T-cell (primary cell): ENCODE measurements around the gene TPM3. TPM values are rescaled to one million over a fixed set of nuclear protein-coding genes. Genes with fewer than 3 reads are reported as not detected.
"Not testable (repeated sequence)": the region's sequence is repeated elsewhere in the genome, so short reads cannot be mapped to it uniquely, and the experiment has no call there.

Experiments used
- ATAC-seq, 4 experiments: fragments of 200-7000 bp in 3 of 4; fragments of 150-1000 bp in 1 of 4; cut with Tn5 transposase; replicated peaks in 1 of 4; 1 replicate in 3 of 4; 2 replicates in 1 of 4; pipeline ENCODE4 v1.10.0; 2021; ENCODE audit warnings: moderate library complexity in 3 of 4, mild to moderate bottlenecking in 2 of 4, moderate number of reproducible peaks in 1 of 4
- CTCF ChIA-PET, 2 donors: fragments of 300-600 bp; sonication (Branson Sonifier 250); formaldehyde crosslinking; loops; one replicate each; lab custom pipeline; 2022; ENCODE audit warnings: antibody characterized with exemption in 2 of 2; lab: Charles Lee
- POLR2A ChIA-PET, 2 donors: fragments of 300-600 bp; sonication (Branson Sonifier 250); formaldehyde crosslinking; loops; one replicate each; lab custom pipeline; 2022; ENCODE audit warnings: antibody characterized with exemption in 2 of 2; lab: Charles Lee
- DNase-seq, 35 experiments: peaks; one replicate each; pipeline versions ENCODE4 v3.0.0 to v3.0.0-alpha.2; 2013 to 2023
- H3K27ac ChIP-seq: one replicate; pipeline ENCODE4 v1.5.1; 2013; ENCODE audit warnings: low read length
- H3K27me3 ChIP-seq, 2 experiments: replicated peaks in 1 of 2; 1 replicate in 1 of 2; 2 replicates in 1 of 2; pipeline versions ENCODE4 v1.6.1 to v1.7.0; 2013; ENCODE audit warnings: low read length in 1 of 2, mixed read lengths in 1 of 2; ENCODE audit not compliant: control insufficient read depth in 2 of 2, insufficient read depth in 2 of 2; ENCODE audit errors: extremely low read depth in 1 of 2
- H3K36me3 ChIP-seq, 2 donors: 1 replicate in 1 of 2; 2 replicates in 1 of 2; pipeline versions ENCODE4 v1.6.1 to v1.7.0; 2013; ENCODE audit warnings: low read length in 1 of 2; ENCODE audit not compliant: control insufficient read depth in 2 of 2, insufficient read depth in 1 of 2; ENCODE audit errors: extremely low read depth in 1 of 2
- H3K4me1 ChIP-seq, 2 experiments: 1 replicate in 1 of 2; 2 replicates in 1 of 2; pipeline versions ENCODE4 v1.6.1 to v1.7.0; 2013; ENCODE audit warnings: low read length in 2 of 2, mixed read lengths in 1 of 2; ENCODE audit not compliant: insufficient read depth in 2 of 2, control insufficient read depth in 1 of 2; ENCODE audit errors: extremely low read depth in 1 of 2
- H3K4me3 ChIP-seq, 2 donors: 1 replicate in 1 of 2; 2 replicates in 1 of 2; pipeline versions ENCODE4 v1.5.1 to v1.7.0; 2013; ENCODE audit warnings: mild to moderate bottlenecking in 2 of 2, low read length in 1 of 2, moderate library complexity in 1 of 2; ENCODE audit not compliant: control insufficient read depth in 1 of 2; ENCODE audit errors: extremely low read depth in 1 of 2
- H3K9me3 ChIP-seq: 2 replicates; pipeline ENCODE4 v1.7.0; 2013
- H3K27ac Mint-ChIP-seq, 2 donors: one replicate each; pipeline ENCODE4 v1.8.0; 2020 to 2021; ENCODE audit warnings: mild to moderate bottlenecking in 2 of 2, mixed read lengths in 2 of 2
- H3K27me3 Mint-ChIP-seq, 2 donors: one replicate each; pipeline ENCODE4 v1.8.0; 2021 to 2022; ENCODE audit warnings: mixed read lengths in 2 of 2
- H3K36me3 Mint-ChIP-seq: one replicate; pipeline ENCODE4 v1.8.0; 2021; ENCODE audit warnings: mixed read lengths
- H3K4me1 Mint-ChIP-seq, 3 donors: one replicate each; pipeline ENCODE4 v1.8.0; 2020 to 2022; ENCODE audit warnings: mixed read lengths in 3 of 3, mild to moderate bottlenecking in 1 of 3
- H3K4me3 Mint-ChIP-seq, 3 donors: one replicate each; pipeline ENCODE4 v1.8.0; 2020 to 2022; ENCODE audit warnings: mild to moderate bottlenecking in 3 of 3, mixed read lengths in 3 of 3, moderate library complexity in 3 of 3
- H3K9me3 Mint-ChIP-seq, 3 donors: one replicate each; pipeline ENCODE4 v1.8.0; 2020 to 2022; ENCODE audit warnings: mixed read lengths in 3 of 3
- WGBS: methylation state at CpG from one replicate; pipeline ENCODE4 v1.1.5; 2013; ENCODE audit warnings: missing lambda C conversion rate; ENCODE audit not compliant: insufficient coverage; 5-methylcytosine and 5-hydroxymethylcytosine counted together
- total RNA-seq, 35 experiments: library from RNA in 6 of 35; stranded (reverse) in 6 of 35; fragments of 120-200 nt in 1 of 35; gene quantifications; one replicate each; pipeline versions ENCODE4 v1.2.1 to v1.2.4 and lab custom pipeline; 2013 to 2026

The TPM3 gene
- total RNA-seq, 5 donors from 2014 or later (not counting 1 experiment from before 2014, with no cell fraction given) = 340 to 396 (median 363) TPM

DNA sequence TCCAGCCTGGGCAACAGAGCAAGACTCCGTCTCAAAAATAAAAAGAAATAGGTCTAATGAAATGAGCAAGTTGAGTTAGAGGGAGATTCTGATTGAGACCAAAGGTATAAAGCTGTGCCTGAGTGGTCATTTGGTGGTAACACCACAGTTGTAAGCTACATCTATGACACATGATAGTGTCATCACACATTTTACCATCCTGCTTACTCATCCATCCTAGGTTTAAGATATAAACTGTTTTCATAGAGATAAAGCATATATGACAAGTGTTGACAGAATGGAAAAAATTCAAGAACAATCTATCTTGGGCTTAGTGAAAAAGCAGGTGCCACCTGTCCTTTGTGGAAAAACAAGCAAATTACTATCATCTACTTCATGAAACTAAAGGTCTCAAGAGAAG lies 21.4 kb upstream of the TPM3 start:
- WGBS = 60% methylated on average over 1 of the region's 1 CpG
- Histone ChIP-seq H3K4me3 (no peak overlapping the region), H3K9me3 (no peaks in the 10 kb centered on the region), H3K27ac (no peak overlapping the region), H3K27me3 (no peaks in the 10 kb centered on the region), H3K36me3 (peaks cover 9 to 72% of the 10 kb centered on the region in 2 donors), H3K4me1 (peaks cover 5 to 10% of the 10 kb centered on the region in 2 experiments)
- Mint-ChIP-seq H3K4me1 (peaks cover 18 to 28% (median 20%) of the 10 kb centered on the region in 3 donors), H3K9me3 (no peaks in the 10 kb centered on the region), H3K27me3 (no peaks in the 10 kb centered on the region), H3K4me3 (no peak overlapping the region), H3K27ac (no peak overlapping the region), H3K36me3 (peaks cover 44% of the 10 kb centered on the region)
- CTCF ChIA-PET = interaction anchor here in 1 of 2 donors (0.5 kb wide), 1 partner anchor 8 kb away, joined by 10 read pairs; no protein-coding TSS in a partner anchor
- ATAC-seq = no peak
- DNase-seq = no peak
- POLR2A ChIA-PET = no interaction called here

DNA sequence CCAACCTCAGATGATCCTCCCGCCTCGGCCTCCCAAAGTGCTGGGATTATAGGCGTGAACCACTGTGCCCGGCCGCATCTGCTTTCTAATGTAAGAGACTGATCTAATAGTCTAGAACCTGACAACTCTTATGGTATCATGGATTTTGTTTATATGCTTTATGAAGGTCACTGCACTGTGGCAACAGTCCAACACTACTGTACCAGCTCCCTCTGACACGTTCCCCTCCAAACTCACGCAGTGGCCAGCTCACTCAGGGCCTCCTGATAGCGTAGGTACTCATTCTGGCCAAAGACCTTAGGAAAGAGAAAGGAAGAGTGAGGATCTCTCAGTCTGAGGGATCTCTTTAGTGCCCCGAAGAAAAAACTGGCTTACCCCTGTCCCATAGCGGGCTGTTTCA lies 20.2 kb upstream of the TPM3 start:
- Mint-ChIP-seq H3K4me3 (no peak overlapping the region), H3K9me3 (no peaks in the 10 kb centered on the region), H3K27ac (peak overlapping the region; percentile 41 to 47), H3K4me1 (peaks cover 7 to 19% (median 9%) of the 10 kb centered on the region in 3 donors), H3K36me3 (peaks cover 39% of the 10 kb centered on the region), H3K27me3 (no peaks in the 10 kb centered on the region)
- no peak overlapping the region for H3K27ac ChIP-seq
- no peaks in the 10 kb centered on the region for H3K9me3 ChIP-seq
- POLR2A ChIA-PET = no interaction called here
- DNase-seq (no peak), ATAC-seq (no peak)
- no peak overlapping the region for H3K4me3 ChIP-seq
- 100% methylated on average over 5 of the region's 10 CpGs for WGBS
- CTCF ChIA-PET = no interaction called here
- peaks cover 4 to 72% of the 10 kb centered on the region in 2 donors for H3K36me3 ChIP-seq
- H3K4me1 ChIP-seq = peaks cover 0 to 4% of the 10 kb centered on the region in 2 experiments
- no peaks in the 10 kb centered on the region for H3K27me3 ChIP-seq

DNA sequence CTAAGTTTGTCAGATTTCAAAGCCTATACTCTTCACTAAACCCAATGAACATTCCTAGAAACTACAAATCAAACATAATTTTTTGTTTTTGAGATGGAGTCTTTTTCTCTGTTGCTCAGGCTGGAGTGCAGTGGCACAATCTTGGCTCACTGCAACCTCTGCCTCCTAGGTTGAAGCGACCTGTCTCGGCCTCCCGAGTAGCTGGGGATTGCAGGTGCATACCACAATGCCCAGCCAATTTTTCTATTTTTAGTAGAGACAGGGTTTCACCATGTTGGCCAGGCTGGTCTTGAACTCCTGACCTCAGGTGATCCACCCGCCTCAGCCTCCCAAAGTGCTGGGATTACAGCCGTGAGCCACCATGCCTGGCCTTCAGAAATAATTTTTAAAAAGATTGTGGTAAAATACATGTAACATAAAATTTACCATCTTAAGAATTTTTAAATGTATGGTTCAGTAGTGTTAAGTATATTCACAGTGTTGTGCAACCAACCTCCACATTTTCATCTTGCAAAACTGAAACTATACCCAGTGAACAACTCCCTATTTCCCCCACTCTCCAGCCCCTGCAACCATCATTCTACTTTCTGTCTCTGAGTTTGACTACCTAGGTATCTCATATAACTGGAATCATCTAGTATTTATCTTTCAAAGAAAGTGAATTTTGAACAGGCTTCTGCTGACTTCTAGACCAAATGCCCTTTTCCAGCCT lies 16.9 kb upstream of the TPM3 start:
- Mint-ChIP-seq H3K9me3 (no peaks in the 10 kb centered on the region), H3K27me3 (no peaks in the 10 kb centered on the region), H3K36me3 (peaks cover 48% of the 10 kb centered on the region), H3K4me1 (peaks cover 0 to 14% (median 5%) of the 10 kb centered on the region in 3 donors), H3K27ac (peak overlapping the region in 1 of 2 donors; percentile 61), H3K4me3 (no peak overlapping the region)
- DNase-seq (no peak), ATAC-seq (no peak)
- Histone ChIP-seq H3K9me3 (no peaks in the 10 kb centered on the region), H3K36me3 (peaks cover 3 to 71% of the 10 kb centered on the region in 2 donors), H3K4me3 (no peak overlapping the region), H3K27ac (no peak overlapping the region), H3K4me1 (no peaks in the 10 kb centered on the region), H3K27me3 (no peaks in the 10 kb centered on the region)
- CTCF ChIA-PET = interaction anchor here in 1 of 2 donors (0.7 kb wide), 1 partner anchor 74 kb away, joined by 5 read pairs; no protein-coding TSS in a partner anchor
- POLR2A ChIA-PET = interaction anchor here (0.7 to 1.6 kb wide), 2 partner anchors 10 to 190 kb away, joined by 3 read pairs; no protein-coding TSS in a partner anchor
- WGBS = no CpG with 5 or more reads among the region's 5 CpGs

DNA sequence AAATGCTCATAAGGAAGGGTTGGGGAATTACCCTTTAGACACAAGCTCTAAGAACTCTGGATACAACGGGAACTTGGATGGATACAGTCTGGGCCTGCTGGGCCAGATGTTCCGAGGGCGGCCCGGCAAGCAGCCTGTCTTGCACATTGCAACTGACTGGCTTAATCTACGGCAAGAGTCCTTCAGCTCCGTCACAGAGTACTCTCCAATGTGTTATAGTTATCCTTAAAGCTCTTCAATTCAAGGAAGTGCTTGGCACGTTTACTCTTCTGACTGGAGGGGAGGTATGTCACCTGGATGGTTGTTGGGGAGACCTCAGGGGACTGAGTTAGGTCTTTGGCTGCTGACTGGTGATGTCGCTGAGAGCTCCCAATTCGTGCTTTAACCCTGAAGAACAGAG lies 15.4 kb upstream of the TPM3 start:
- Histone ChIP-seq H3K4me1 (no peaks in the 10 kb centered on the region), H3K9me3 (no peaks in the 10 kb centered on the region), H3K27me3 (no peaks in the 10 kb centered on the region), H3K4me3 (no peak overlapping the region), H3K27ac (no peak overlapping the region), H3K36me3 (peaks cover 3 to 56% of the 10 kb centered on the region in 2 donors)
- H3K27me3 Mint-ChIP-seq = no peaks in the 10 kb centered on the region
- ChIA-PET POLR2A (interaction anchor here in 1 of 2 donors (1.6 kb wide), 1 partner anchor 12 kb away, joined by 3 read pairs; no protein-coding TSS in a partner anchor), CTCF (no interaction called here)
- H3K27ac Mint-ChIP-seq = peak overlapping the region in 1 of 2 donors; percentile 62
- 100% methylated on average over 5 of the region's 9 CpGs for WGBS
- H3K4me1 Mint-ChIP-seq = peaks cover 0 to 8% (median 5%) of the 10 kb centered on the region in 3 donors
- no peak overlapping the region for H3K4me3 Mint-ChIP-seq
- DNase-seq (no peak), ATAC-seq (no peak)
- no peaks in the 10 kb centered on the region for H3K9me3 Mint-ChIP-seq
- H3K36me3 Mint-ChIP-seq = peaks cover 37% of the 10 kb centered on the region

DNA sequence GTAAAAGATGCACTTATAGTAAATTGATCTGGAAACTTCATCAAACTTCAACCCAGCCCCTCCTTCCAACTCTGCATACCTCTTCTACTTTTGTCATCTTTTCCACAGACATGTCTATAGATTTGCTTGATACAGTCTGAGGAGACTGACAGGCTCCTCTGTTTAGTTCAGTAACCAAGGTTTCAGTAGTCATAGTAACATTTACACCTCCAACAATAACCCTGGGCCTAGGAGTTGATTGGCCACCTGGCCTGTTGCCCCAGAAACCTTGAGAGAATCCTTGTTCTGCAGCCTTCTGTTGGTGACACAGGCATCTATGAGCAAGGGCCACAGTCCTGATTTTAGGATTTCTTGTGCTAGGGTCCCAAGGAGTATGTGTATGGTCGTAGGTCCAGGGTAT lies 14.3 kb upstream of the TPM3 start, which contains the start of gene CFAP141:
Gene CFAP141, minus strand, starts transcription at position 138 of the 400 bp plus-strand sequence. Its CDS starts 26 bp downstream, at position 112.
- H3K27me3 Mint-ChIP-seq = no peaks in the 10 kb centered on the region
- H3K4me1 Mint-ChIP-seq = peaks cover 0 to 8% (median 5%) of the 10 kb centered on the region in 3 donors
- no peaks in the 10 kb centered on the region for H3K9me3 Mint-ChIP-seq
- Histone ChIP-seq H3K4me1 (no peaks in the 10 kb centered on the region), H3K4me3 (no peak within 1 kb of the TSS), H3K36me3 (peaks cover 3 to 46% of the 10 kb centered on the region in 2 donors), H3K27me3 (no peaks in the 10 kb centered on the region), H3K27ac (no peak within 1 kb of the TSS), H3K9me3 (no peaks in the 10 kb centered on the region)
- H3K27ac Mint-ChIP-seq = peak within 1 kb of the TSS in 1 of 2 donors; percentile 52
- H3K4me3 Mint-ChIP-seq = no peak within 1 kb of the TSS
- POLR2A ChIA-PET = no interaction called here
- CTCF ChIA-PET = no interaction called here
- ATAC-seq = peak in 1 of 4 experiments; percentile 77
- peak in 1 of 35 experiments; percentile 33 for DNase-seq
- H3K36me3 Mint-ChIP-seq = peaks cover 33% of the 10 kb centered on the region
- no CpG with 5 or more reads among the region's 1 CpG for WGBS

DNA sequence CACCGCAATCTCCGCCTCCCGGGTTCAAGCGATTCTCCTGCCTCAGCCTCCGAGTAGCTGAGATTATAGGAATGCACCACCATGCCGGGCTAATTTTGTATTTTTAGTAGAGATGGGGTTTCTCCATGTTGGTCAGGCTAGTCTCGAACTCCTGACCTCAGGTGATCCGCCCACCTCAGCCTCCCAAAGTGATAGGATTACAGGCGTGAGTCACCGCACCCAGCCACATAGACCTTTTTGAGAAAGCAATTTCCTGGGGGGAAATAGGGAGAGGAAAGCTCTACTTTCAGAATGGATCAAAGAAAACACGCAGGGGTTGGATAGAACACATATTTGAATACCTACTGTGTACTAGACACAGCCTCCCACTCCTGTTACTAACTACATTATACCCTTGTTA lies 13.9 kb upstream of the TPM3 start:
- H3K27ac ChIP-seq, H3K4me3 ChIP-seq, DNase-seq, H3K4me1 ChIP-seq, H3K4me1 Mint-ChIP-seq, H3K4me3 Mint-ChIP-seq, H3K9me3 Mint-ChIP-seq, POLR2A ChIA-PET, CTCF ChIA-PET, ATAC-seq, H3K27me3 Mint-ChIP-seq, H3K9me3 ChIP-seq, H3K27me3 ChIP-seq: not testable (repeated sequence)
- H3K36me3 ChIP-seq = peaks cover 3 to 43% of the 10 kb centered on the region in 2 donors
- Mint-ChIP-seq H3K27ac (peak overlapping the region in 1 of 2 donors; percentile 19), H3K36me3 (peaks cover 33% of the 10 kb centered on the region)
- WGBS = no CpG with 5 or more reads among the region's 11 CpGs
